Measurements from ENCODE around the gene RUFY1. TPM values are rescaled to one million over a fixed set of nuclear protein-coding genes. Genes with fewer than 3 reads are reported as not detected.

RUFY1 gene
- total and polyA plus RNA-seq, 2 donors (not counting 3 experiments of a cell fraction or from before 2014, with no cell fraction given), result 25.6 to 44.9 TPM

GRCh38 chr5:179504191-179504590, 46.2 kb upstream of the RUFY1 start:
- H4K20me1 ChIP-seq (replicated peaks; ENCODE audit: control insufficient read depth, extremely low read depth, insufficient read depth, low read length), result no peaks in the 10 kb centered on the region
- H3K36me3 ChIP-seq (ENCODE audit: control insufficient read depth in 2 of 2, extremely low read depth in 1 of 2, insufficient read depth in 2 of 2, low read length in 2 of 2), result no peaks in the 10 kb centered on the region
- H2AFZ ChIP-seq (ENCODE audit: low read depth, low read length), result no peak overlapping the region
- H3K4me1 ChIP-seq (ENCODE audit: control insufficient read depth, extremely low read depth, insufficient read depth, low read length), result no peaks in the 10 kb centered on the region
- H3K4me2 ChIP-seq (ENCODE audit: insufficient read depth, low read length), result no peak overlapping the region
- H3K9me1 ChIP-seq (replicated peaks; ENCODE audit: control insufficient read depth, extremely low read depth, insufficient read depth, low read length), result no peaks in the 10 kb centered on the region
- no peaks in the 10 kb centered on the region for H3K9me3 ChIP-seq (replicated peaks; ENCODE audit: control insufficient read depth, insufficient read depth, low read length)
- CTCF ChIA-PET, result no interaction called here
- no peak for FAIRE-seq
- H3K27ac ChIP-seq (ENCODE audit: insufficient read depth, low read depth, low read length), result no peak overlapping the region
- POLR2A ChIA-PET, result no interaction called here
- intact Hi-C loops (cut with micrococcal nuclease) (no loop called here), dilution Hi-C loops (cut with MboI; ENCODE audit: extremely low pct_ligation_motif_present, low sequenced_read_pairs) (no loop called here)
- no TSS peak for BruUV-seq (replicated peaks)
- TF ChIP-seq MYC (IDR thresholded peaks at IDR 0.05; ENCODE audit: low read depth, low read length) (no peak), POLR2A (IDR thresholded peaks at IDR 0.05; ENCODE audit: low read depth, low read length) (no peak), POLR2AphosphoS5 (IDR thresholded peaks at IDR 0.05; ENCODE audit: insufficient read depth, low read depth, low read length) (no peak), EZH2 (IDR thresholded peaks at IDR 0.05; ENCODE audit: borderline replicate concordance, low read depth, low read length, severe bottlenecking) (no peak), GATA2 (IDR thresholded peaks at IDR 0.05; ENCODE audit: insufficient read depth, insufficient read length, low read depth, low read length) (no peak), JUN (IDR thresholded peaks at IDR 0.05; ENCODE audit: borderline replicate concordance, insufficient read depth, insufficient read length, low read depth) (no peak), FOS (IDR thresholded peaks at IDR 0.05; ENCODE audit: borderline replicate concordance, insufficient read depth, low read length) (no peak), MAX (IDR thresholded peaks at IDR 0.05; ENCODE audit: insufficient read depth, insufficient read length) (no peak)
- TF ChIP-seq, protein P1, sequence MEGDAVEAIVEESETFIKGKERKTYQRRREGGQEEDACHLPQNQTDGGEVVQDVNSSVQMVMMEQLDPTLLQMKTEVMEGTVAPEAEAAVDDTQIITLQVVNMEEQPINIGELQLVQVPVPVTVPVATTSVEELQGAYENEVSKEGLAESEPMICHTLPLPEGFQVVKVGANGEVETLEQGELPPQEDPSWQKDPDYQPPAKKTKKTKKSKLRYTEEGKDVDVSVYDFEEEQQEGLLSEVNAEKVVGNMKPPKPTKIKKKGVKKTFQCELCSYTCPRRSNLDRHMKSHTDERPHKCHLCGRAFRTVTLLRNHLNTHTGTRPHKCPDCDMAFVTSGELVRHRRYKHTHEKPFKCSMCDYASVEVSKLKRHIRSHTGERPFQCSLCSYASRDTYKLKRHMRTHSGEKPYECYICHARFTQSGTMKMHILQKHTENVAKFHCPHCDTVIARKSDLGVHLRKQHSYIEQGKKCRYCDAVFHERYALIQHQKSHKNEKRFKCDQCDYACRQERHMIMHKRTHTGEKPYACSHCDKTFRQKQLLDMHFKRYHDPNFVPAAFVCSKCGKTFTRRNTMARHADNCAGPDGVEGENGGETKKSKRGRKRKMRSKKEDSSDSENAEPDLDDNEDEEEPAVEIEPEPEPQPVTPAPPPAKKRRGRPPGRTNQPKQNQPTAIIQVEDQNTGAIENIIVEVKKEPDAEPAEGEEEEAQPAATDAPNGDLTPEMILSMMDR (IDR thresholded peaks at IDR 0.05; ENCODE audit: extremely low read depth in 1 of 2, insufficient read depth in 1 of 2, low read depth in 1 of 2, low read length in 2 of 2), result no peak
- H3K79me2 ChIP-seq (ENCODE audit: control insufficient read depth, insufficient read depth, low read length), result no peaks in the 10 kb centered on the region
- DNase-seq (ENCODE audit: low read depth, low spot score), result no peak
- H3K9ac ChIP-seq (replicated peaks; ENCODE audit: extremely low read depth, insufficient read depth, low read length), result no peak overlapping the region
- no peak overlapping the region for H3K4me3 ChIP-seq (replicated peaks in 1 of 3; ENCODE audit: insufficient read depth in 1 of 3, low read depth in 1 of 3, low read length in 3 of 3)
- H3K27me3 ChIP-seq (ENCODE audit: control insufficient read depth in 2 of 2, insufficient read depth in 2 of 2, low read length in 2 of 2), result no peaks in the 10 kb centered on the region

All from endothelial cell of umbilical vein (primary cell).